GM12801 (cell line): ENCODE measurements around the gene IFT20.

ENCODE experiments used
- TF ChIP-seq, protein P1 (sequence below): IDR thresholded peaks from one replicate; pipeline ENCODE4 v1.5.1; 2011; ENCODE audit warnings: control low read depth; ENCODE audit not compliant: insufficient read length; ENCODE audit errors: extremely low read depth

Gene IFT20

DNA sequence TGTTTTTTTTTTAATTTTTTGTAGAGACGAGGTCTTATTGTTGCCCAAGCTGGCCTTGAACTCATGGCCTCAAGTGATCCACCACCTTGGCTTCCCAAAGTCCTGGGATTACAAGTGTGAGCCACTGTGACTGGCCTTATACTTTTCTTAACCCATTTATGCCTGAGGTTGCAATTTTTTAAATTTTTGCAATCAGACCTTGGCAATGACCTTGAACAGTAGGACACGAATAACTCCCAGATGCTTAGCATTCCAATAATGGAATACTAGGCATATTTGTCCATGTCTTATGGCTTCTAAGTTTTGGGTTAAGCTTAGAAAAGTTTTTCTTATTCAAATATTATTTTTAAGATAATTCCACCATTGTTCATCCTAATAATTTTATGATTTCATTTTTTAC is 44.6 kb downstream of the IFT20 start:
- TF ChIP-seq, protein P1, sequence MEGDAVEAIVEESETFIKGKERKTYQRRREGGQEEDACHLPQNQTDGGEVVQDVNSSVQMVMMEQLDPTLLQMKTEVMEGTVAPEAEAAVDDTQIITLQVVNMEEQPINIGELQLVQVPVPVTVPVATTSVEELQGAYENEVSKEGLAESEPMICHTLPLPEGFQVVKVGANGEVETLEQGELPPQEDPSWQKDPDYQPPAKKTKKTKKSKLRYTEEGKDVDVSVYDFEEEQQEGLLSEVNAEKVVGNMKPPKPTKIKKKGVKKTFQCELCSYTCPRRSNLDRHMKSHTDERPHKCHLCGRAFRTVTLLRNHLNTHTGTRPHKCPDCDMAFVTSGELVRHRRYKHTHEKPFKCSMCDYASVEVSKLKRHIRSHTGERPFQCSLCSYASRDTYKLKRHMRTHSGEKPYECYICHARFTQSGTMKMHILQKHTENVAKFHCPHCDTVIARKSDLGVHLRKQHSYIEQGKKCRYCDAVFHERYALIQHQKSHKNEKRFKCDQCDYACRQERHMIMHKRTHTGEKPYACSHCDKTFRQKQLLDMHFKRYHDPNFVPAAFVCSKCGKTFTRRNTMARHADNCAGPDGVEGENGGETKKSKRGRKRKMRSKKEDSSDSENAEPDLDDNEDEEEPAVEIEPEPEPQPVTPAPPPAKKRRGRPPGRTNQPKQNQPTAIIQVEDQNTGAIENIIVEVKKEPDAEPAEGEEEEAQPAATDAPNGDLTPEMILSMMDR = no peak

DNA sequence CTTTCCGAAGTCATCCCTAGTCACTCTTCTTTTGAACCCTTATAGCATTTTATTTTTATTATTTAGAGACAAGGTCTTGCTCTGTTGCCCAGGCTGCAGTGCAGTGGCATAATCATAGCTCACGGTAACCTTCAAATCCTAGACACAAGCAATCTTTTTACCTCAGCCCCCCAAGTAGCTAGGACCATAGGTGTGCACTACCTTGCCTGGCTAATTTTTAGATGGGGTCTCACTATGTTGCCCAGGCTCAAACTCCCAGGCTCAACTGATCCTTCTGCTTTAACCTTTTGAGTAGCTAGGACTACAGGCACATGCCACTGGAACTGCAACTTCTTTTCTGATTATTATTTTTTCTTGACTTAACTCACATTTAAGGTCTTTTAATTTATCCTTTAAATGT is 49.3 kb downstream of the IFT20 start:
- TF ChIP-seq, protein P1 = no peak

DNA sequence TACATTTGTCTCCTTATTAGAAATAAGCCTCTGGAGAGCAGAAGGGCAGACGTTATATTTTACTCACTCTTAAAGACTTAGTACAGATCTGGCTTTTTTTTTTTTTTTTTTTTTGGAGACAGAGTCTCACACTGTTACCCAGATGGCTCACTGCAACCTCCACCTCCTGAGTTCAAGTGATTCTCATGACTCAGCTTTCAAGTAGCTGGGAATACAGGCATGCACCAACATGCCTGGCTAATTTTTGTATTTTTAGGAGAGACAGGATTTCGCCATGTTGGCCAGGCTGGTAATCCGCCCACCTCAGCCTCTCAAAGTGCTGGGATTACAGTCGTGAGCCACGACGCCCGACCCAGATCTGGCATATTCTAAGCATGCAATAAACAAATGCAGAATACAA is 52.7 kb downstream of the IFT20 start:
- TF ChIP-seq, protein P1 = no peak

DNA sequence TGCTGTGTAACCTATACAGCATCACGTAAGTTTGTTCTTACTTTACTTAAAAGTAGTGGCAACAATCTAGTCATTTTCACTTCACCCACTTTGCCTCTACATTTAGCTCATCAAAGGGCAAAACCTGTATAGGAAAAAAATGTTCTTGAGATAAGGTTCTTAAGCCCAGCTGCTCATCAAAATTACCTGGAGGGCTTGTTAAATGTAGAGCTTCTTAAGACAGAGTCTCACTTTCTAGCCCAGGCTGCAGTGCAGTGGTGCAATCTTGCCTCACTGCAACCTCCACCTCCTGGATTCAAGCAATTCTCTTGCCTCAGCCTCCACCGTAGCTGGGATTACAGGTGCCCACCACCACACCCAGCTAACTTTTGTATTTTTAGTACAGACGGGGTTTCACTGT is 54.4 kb downstream of the IFT20 start:
- TF ChIP-seq, protein P1 = no peak

DNA sequence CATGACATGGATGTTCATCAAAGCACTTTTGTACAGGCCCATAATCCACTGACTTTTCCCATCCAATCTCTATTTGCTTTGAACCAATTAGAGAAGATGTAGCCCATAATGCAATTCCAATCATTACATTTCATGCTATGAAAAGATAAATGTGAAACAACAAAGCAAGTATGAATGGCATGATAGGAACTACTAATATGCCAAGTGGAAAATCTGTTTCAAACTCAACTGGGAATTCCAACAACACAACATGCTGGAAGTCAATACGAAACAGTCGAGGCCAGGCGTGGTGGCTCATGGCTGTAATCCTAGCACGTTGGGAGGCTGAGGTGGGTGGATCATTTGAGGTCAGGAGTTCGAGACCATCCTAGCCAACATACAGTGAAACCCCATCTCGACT is 55.9 kb downstream of the IFT20 start:
- TF ChIP-seq, protein P1 = no peak
